B cell (primary cell): Measurements from ENCODE around the gene APOL3. TPM values are rescaled to one million over a fixed set of nuclear protein-coding genes. Genes with fewer than 3 reads are reported as not detected.

Source experiments
- ATAC-seq: fragments of 200-7000 bp; cut with Tn5 transposase; one replicate; pipeline ENCODE4 v1.10.0; 2021; ENCODE audit warnings: low read depth, mild to moderate bottlenecking, moderate number of reproducible peaks, moderate library complexity
- CTCF ChIA-PET: fragments of 350-600 bp; sonication (Branson Sonifier 250); formaldehyde crosslinking; loops from one replicate; lab custom pipeline; 2021; ENCODE audit warnings: antibody characterized with exemption, inconsistent platforms; lab: Charles Lee
- POLR2A ChIA-PET: fragments of 350-600 bp; sonication (Branson Sonifier 250); formaldehyde crosslinking; loops from one replicate; lab custom pipeline; 2021; ENCODE audit warnings: antibody characterized with exemption; lab: Charles Lee
- DNase-seq: peaks from one replicate; pipeline ENCODE4 v3.0.0; 2013
- H2AFZ ChIP-seq: 2 replicates; pipeline ENCODE4 v1.6.1; 2012; ENCODE audit warnings: mild to moderate bottlenecking, low read depth, low read length; ENCODE audit not compliant: insufficient read depth, poor library complexity, severe bottlenecking
- H3K27ac ChIP-seq, 2 donors: 1 replicate in 1 of 2; 2 replicates in 1 of 2; pipeline ENCODE4 v1.5.1; 2012 to 2013; ENCODE audit warnings: low read length in 2 of 2, mild to moderate bottlenecking in 2 of 2, moderate library complexity in 1 of 2
- H3K27me3 ChIP-seq, 4 experiments: fragments of 200-600 bp in 1 of 4; sonication (generic) in 1 of 4; replicated peaks in 1 of 4; 1 replicate in 2 of 4; 2 replicates in 2 of 4; pipeline versions ENCODE4 v1.6.1 to v1.7.0; 2013 to 2016; ENCODE audit warnings: low read length in 3 of 4, mild to moderate bottlenecking in 2 of 4, mixed read lengths in 1 of 4, moderate library complexity in 1 of 4; ENCODE audit not compliant: insufficient read depth in 4 of 4, control insufficient read depth in 3 of 4; ENCODE audit errors: control extremely low read depth in 1 of 4
- H3K36me3 ChIP-seq, 2 experiments: replicated peaks in 1 of 2; 1 replicate in 1 of 2; 2 replicates in 1 of 2; pipeline versions ENCODE4 v1.6.1 to v1.7.1; 2013; ENCODE audit warnings: low read length in 1 of 2; ENCODE audit not compliant: insufficient read depth in 2 of 2, control insufficient read depth in 1 of 2; ENCODE audit errors: control extremely low read depth in 1 of 2, extremely low read depth in 1 of 2
- H3K4me1 ChIP-seq, 2 donors: fragments of 200-600 bp in 1 of 2; sonication (generic) in 1 of 2; 1 replicate in 1 of 2; 2 replicates in 1 of 2; pipeline versions ENCODE4 v1.5.1 to v1.6.1; 2013 to 2017; ENCODE audit warnings: low read length in 2 of 2; ENCODE audit not compliant: control insufficient read depth in 2 of 2, insufficient read depth in 2 of 2
- H3K4me2 ChIP-seq: replicated peaks from 2 replicates; pipeline ENCODE3; 2012; ENCODE audit warnings: mild to moderate bottlenecking, low read depth, low read length; ENCODE audit not compliant: poor library complexity, severe bottlenecking
- H3K4me3 ChIP-seq, 5 experiments: fragments of 200-600 bp in 1 of 5; sonication (generic) in 1 of 5; 1 replicate in 3 of 5; 2 replicates in 2 of 5; pipeline versions ENCODE4 v1.5.1 to v1.7.0; 2011 to 2016; ENCODE audit warnings: low read length in 4 of 5, mild to moderate bottlenecking in 4 of 5, low read depth in 2 of 5, control low read depth in 1 of 5, moderate library complexity in 1 of 5; ENCODE audit not compliant: insufficient read depth in 1 of 5; ENCODE audit errors: control extremely low read depth in 1 of 5, extremely low read depth in 1 of 5
- H3K79me2 ChIP-seq: fragments of 200-600 bp; sonication (generic); one replicate; pipeline ENCODE4 v1.6.0; 2016; ENCODE audit warnings: low read length; ENCODE audit not compliant: control insufficient read depth, insufficient read depth
- H3K9ac ChIP-seq: fragments of 200-600 bp; sonication (generic); 2 replicates; pipeline ENCODE4 v1.6.1; 2017; ENCODE audit warnings: mild to moderate bottlenecking, low read length, moderate library complexity
- H3K9me3 ChIP-seq, 3 donors: one replicate each; pipeline versions ENCODE4 v1.6.1 to v1.7.1; 2013; ENCODE audit warnings: low read length in 2 of 3; ENCODE audit not compliant: control insufficient read depth in 2 of 3, insufficient read depth in 1 of 3; ENCODE audit errors: control extremely low read depth in 1 of 3
- H4K20me1 ChIP-seq: 2 replicates; pipeline ENCODE4 v1.6.0; 2012; ENCODE audit warnings: mild to moderate bottlenecking, low read length; ENCODE audit not compliant: insufficient read depth, control insufficient read depth, poor library complexity, severe bottlenecking
- H3K27ac Mint-ChIP-seq: one replicate; pipeline ENCODE4 v1.8.0; 2021; ENCODE audit warnings: mixed read lengths
- H3K27me3 Mint-ChIP-seq: one replicate; pipeline ENCODE4 v1.8.0; 2021; ENCODE audit warnings: mixed read lengths
- H3K4me1 Mint-ChIP-seq: one replicate; pipeline ENCODE4 v1.8.0; 2021; ENCODE audit warnings: mixed read lengths
- H3K4me3 Mint-ChIP-seq: one replicate; pipeline ENCODE4 v1.8.0; 2021; ENCODE audit warnings: mixed read lengths
- H3K9me3 Mint-ChIP-seq: one replicate; pipeline ENCODE4 v1.8.0; 2022; ENCODE audit warnings: mixed read lengths; ENCODE audit not compliant: insufficient read depth
- CTCF ChIP-seq: fragments of 200-600 bp; IDR thresholded peaks from one replicate; pipeline ENCODE4 v1.8.0; 2022; ENCODE audit warnings: antibody characterized with exemption, mild to moderate bottlenecking
- EZH2 ChIP-seq: IDR thresholded peaks from 2 replicates; pipeline ENCODE4 v1.6.1; 2012; ENCODE audit warnings: borderline replicate concordance, low read depth, mild to moderate bottlenecking, moderate library complexity, low read length; ENCODE audit not compliant: insufficient read depth, poor library complexity, severe bottlenecking
- WGBS: methylation state at CpG from one replicate; pipeline ENCODE4 v1.1.5; 2013; ENCODE audit warnings: missing lambda C conversion rate; ENCODE audit not compliant: insufficient coverage; 5-methylcytosine and 5-hydroxymethylcytosine counted together
- intact Hi-C: fragments of 100-400 bp; cut with micrococcal nuclease; formaldehyde crosslinking; loops from one replicate; pipeline ENCODE4 v1.10.0; 2022
- polyA plus RNA-seq: library from polyadenylated mRNA; depleted of rRNA; stranded (reverse); fragments of >200 nt; gene quantifications from 2 replicates; pipeline ENCODE4 v1.2.3, GENCODE V29; 2012
- total RNA-seq, 2 donors: library from RNA; stranded (reverse); fragments of 120-200 nt in 1 of 2; gene quantifications; 1 replicate in 1 of 2; 2 replicates in 1 of 2; pipeline versions ENCODE4 v1.2.3 to v1.2.4, GENCODE V29; 2013 to 2022

Gene APOL3
- total and polyA plus RNA-seq, 2 donors (not counting 1 experiment from before 2014, with no cell fraction given) = 55.0 to 97.2 TPM

DNA sequence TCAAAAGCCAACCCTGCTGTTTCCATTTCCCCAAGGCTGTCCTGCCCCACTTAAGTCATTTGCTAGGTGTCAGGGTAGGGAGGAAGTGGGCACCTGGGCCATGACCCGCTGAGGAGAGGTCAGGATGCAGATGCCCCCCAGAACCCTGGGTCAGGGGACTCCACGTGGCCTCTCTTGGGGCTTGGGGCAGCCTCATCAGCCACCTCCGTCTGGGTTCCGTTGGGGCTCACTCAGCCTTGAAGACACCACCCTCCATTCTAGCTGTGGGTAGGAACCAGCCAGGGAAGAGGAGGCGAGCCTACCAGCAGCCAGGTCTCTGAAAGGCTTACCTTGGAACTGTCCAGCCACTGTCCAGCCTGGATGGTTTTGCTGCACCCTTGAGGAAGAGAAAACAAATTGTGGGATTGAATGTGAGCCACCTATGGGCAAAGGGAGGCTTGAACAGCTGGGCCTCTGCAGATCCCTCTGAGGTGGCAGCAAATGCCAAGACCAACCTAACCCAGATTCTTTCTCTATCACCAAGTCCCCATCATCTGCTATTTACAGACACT, 38.5 kb upstream of the APOL3 start:
- WGBS = 32% methylated on average over 5 of the region's 5 CpGs

More for the DNA sequence above, 38.5 kb upstream of the APOL3 start:
- Histone ChIP-seq H3K27me3 (peaks cover 0 to 10% (median 0%) of the 10 kb centered on the region in 4 experiments), H3K4me3 (no peak overlapping the region), H3K36me3 (no peaks in the 10 kb centered on the region), H3K79me2 (no peaks in the 10 kb centered on the region), H3K27ac (no peak overlapping the region), H3K4me1 (peaks cover 7 to 17% of the 10 kb centered on the region in 2 donors), H3K9ac (no peak overlapping the region), H4K20me1 (no peaks in the 10 kb centered on the region), H2AFZ (no peak overlapping the region), H3K9me3 (no peaks in the 10 kb centered on the region), H3K4me2 (no peak overlapping the region)
- POLR2A ChIA-PET = no interaction called here
- H3K9me3 Mint-ChIP-seq = no peaks in the 10 kb centered on the region
- peaks cover 25% of the 10 kb centered on the region for H3K4me1 Mint-ChIP-seq
- H3K27ac Mint-ChIP-seq = no peak overlapping the region
- ATAC-seq (no peak), DNase-seq (no peak)
- intact Hi-C loops = no loop called here
- CTCF ChIA-PET = interaction anchor here (1.1 kb wide), 1 partner anchor 287 kb away, joined by 3 read pairs; no protein-coding TSS in a partner anchor
- peaks cover 31% of the 10 kb centered on the region for H3K27me3 Mint-ChIP-seq
- H3K4me3 Mint-ChIP-seq = no peak overlapping the region
- no peak for TF ChIP-seq EZH2
- TF ChIP-seq CTCF = no peak
